SKM-1 treated with dmso at 0.1 percent for 144 hours (cell line): ENCODE data around the gene UCN.
"Not testable (repeated sequence)": the region's sequence is repeated elsewhere in the genome, so short reads cannot be mapped to it uniquely, and the experiment has no call there.

ENCODE experiments used
- DNase-seq: peaks from one replicate; lab custom pipeline; 2025; ENCODE audit not compliant: unreplicated experiment; lab: John Stamatoyannopoulos, UW

Gene UCN

DNA sequence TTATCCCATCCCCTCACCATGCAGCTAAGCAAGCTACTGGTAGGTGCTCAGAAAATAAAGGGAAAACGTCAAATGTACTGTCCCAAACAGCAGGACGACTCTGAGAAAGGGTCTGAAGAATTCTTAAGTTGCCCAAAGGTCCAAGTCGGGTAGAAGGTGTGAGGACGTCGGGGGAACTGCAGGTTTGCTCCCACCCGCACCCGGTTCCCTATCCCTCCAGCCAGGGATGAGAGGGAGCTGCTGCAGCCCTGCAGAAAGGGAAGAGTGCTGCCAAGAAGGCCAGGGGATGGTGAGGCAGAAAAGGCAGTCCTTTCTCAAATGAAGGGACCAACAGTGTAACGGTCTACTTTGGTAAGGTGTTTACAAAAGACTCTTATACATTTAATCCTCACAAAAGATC is 6.9 kb upstream of the UCN start:
- no peak for DNase-seq

DNA sequence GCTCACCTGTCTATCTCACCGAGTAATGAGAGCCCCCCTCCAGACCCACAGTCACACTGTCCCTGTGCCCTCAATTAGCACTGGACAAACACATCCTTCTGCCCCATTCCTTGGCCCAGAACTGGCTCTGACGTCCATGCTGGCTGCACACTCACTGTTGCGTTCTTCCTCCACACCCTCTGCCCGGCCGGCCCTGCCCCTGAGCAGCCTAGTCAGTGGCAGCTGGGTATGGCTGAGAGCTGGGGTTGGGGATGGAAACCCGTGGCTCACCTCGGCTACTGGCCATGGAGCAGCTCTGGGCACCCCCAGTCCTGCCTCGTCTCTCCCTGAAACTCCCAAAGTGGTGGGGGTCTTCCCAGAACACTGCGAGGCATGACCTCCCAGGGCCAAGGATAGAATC is 6.5 kb upstream of the UCN start:
- no peak for DNase-seq

DNA sequence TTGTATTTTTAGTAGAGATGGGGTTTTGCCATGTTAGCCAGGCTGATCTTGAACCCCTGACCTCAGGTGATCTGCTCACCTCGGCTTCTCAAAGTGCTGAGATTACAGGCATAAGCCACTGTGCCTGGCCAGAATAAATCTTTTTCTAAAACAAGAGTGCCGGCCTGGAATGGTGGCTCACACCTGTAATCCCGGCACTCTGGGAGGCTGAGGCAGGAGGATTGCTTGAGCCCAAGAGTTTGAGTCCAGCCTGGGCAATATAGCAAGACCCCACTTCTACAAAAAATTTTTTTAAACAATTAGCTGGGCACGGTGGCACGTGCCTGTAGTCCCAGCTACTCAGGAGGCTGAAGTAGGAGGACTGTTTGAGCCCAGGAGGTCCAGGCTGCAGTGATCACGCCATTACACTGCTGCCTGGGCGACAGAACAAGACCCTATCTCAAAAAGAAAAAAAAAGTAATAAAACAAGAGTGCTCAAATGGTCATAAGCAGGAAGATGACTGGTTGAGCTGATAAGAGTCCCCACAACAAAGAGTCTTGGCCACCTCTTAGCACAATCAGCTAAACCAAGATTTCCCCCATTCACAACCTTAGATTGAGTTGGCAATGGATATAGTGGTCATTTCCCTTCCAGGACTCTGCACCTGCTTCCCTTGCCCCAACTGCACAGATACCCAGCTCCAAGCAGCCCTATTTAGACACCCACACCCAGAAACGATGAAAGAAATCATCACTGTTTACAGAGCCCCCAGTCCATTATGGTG is 5.8 kb upstream of the UCN start:
- DNase-seq = no peak

- DNase-seq = no peak
Observed at GRCh38 chr2:27312152-27312551, 3.9 kb upstream of the UCN start.

GRCh38 chr2:27309651-27310050 is 1.4 kb upstream of the UCN start:
- no peak for DNase-seq

GRCh38 chr2:27307545-27308358 is 493 bp downstream of the UCN start:
- DNase-seq = no peak

DNA sequence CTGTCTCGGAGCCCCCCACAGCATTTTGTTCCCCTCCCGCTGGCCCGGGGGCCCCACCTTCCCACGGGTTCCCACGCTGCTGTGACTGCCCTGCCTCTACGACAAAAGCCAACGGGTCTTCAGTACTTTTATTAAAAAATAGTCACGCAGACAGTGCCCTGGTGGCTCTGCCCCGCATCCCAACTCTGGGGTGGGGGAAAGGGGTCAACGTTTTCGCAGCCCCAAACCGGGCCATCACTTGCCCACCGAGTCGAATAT is 1.0 kb downstream of the UCN start:
- DNase-seq = no peak

DNA sequence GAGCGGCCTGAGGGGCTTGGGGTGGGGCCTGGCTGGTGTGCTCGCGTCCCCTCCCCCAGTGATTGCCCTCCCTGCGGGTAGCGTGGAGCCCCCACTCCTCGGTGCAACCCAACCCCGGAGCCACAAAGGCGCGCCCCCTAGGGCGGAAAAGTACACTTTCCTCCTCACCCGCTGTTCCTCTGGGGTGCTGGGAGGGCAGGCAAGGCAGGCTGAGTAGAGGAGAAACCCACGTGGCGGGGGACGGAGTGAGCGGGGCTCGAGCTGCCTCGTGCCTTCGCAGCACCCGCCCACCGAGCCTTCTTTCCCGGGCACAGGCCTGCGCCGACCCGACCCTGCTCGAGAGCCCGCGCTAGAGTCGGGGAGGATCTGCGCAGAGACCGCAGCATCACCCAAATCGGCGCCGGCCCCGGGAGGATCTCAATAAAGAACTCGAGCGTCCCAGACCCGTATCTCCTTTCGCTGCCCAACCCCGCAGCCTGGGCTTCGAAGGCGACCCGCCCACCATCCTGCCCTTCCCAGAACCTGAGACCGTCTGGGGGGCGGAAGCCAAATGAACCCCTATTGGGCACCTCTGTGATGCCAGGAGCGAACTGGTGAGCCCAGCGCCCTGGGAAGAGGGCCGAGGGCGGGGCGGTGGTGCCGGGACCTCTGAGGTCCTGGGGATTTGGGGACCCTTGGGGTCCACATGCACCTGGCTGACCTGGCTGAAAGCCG is 1.5 kb downstream of the UCN start:
- no peak for DNase-seq

DNA sequence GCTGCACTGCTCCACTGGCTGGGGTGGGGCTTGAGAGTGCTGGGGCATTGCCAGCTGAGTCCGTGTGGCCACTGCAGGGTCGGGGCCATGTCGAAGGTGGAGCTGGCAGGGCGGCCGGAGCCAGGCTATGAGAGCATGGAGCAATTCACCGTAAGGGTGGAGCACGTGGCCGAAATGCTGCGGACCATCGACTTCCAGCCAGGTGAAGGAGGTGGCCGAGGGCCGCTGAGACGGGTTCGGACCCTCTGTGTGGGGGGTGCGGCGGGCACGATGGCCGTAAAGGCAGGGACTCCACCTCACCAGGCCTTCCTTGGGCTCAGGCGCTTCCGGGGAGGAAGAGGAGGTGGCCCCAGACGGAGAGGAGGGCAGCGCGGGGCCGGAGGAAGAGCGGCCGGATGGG is 2.1 kb downstream of the UCN start:
- no peak for DNase-seq

- no peak for DNase-seq
Observed at GRCh38 chr2:27305516-27305915, 2.7 kb downstream of the UCN start.

- no peak for DNase-seq
Observed at GRCh38 chr2:27304488-27305240, 3.6 kb downstream of the UCN start.

DNA sequence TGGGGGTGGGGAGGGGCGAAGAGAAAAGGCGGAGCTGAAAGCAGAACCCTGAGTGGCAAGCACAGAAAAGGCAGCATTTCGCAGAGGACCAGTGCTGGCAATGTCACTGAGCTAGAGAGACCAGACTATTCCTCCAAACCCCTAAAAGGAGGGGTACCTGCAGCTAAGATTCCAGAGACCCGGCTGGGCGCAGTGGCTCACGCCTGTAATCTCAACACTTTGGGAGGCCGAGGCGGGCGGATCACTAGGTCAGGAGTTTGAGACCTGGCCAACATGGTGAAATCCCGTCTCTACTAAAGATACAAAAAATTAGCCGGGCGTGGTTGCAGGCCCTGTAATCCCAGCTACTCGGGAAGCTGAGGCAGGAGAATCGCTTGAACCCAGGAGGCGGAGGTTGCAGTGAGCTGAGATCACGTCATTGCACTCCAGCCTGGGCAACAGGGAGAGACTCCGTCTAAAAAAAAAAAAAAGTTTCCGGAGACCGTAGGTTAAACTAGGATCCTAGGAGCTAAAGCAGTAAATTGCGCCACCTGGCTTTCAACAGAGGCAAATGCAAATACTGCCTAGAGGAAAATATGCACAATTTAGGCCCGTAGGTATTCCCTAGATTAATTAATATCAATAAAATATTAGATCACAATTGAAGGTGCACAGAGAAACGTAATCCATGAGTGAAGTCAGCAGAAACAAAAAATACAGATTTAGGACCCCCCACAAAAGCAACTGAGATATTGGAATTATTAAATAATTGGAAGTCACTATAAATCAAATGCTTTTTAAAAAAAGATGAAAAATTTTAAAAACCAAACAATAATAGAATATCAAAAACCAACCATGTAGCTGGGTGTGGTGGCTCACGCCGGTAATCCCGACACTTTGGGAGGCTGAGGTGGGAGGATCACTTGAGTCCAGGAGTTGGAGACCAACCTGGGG is 4.9 kb downstream of the UCN start:
- peak; percentile 50 for DNase-seq

DNA sequence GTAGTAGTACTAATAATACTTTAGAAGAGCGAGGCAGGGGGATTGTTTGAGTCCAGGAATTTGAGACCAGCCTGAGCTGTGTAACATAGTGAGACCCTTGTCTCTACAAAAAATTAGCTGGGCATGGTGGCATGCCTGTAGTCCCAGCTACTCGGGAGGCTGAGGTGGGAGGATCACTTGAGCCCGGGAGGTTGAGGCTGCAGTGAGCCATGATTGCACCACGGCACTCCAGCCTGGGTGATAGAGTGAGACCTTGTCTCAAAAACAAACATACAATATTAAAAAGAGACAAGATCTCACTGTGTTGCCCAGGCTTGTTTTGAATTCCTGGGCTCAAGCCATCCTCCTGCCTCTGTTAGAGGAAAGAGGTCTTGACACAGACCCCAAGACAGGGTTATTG is 7.6 kb downstream of the UCN start:
- DNase-seq = not testable (repeated sequence)

GRCh38 chr2:27298391-27299080 is 9.7 kb downstream of the UCN start:
- DNase-seq = no peak

DNA sequence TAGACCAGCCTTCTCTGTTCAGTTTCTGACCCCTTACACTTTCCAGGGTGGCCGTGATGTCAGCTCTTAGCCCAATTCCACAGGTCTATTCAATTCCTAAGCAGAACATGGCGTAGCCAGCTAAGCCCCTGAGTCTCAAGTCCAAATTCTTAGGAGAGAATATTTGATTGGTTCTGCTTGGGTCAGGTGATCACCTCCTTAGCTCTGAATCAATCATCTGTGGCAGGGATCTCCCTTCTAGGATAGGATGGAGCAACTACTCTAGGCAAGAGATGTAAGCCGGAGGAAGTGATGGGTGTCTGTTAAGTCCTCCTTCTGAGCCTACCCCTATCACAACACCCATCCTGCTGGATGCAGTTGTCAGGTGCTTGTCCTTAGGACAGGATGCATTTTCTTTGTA is 11.1 kb downstream of the UCN start:
- DNase-seq = no peak

DNA sequence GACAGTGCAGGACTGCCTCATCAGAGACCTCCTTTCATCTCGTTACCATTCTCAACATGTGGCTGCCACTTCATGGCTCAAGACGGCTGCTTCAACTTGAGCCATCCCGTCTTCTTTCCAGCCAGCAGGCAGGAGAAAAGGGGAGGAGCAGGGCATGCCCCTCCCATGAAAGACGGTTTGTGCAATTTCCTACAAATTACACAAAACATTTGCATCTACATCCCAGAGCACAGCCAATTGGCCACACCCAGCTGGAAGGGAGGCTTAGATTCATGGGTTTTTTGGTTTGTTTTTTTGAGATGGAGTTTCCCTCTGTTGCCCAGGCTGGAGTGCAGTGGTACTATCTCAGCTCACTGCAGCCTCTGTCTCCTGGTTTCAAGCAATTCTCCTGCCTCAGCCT is 11.8 kb downstream of the UCN start:
- no peak for DNase-seq

GRCh38 chr2:27294928-27295327 is 13.3 kb downstream of the UCN start:
- DNase-seq = no peak

GRCh38 chr2:27291865-27292264 is 16.4 kb downstream of the UCN start:
- DNase-seq = no peak

- DNase-seq = no peak
Observed at GRCh38 chr2:27290549-27290948, 17.7 kb downstream of the UCN start.

- no peak for DNase-seq
Observed at GRCh38 chr2:27288610-27289009, 19.6 kb downstream of the UCN start.
